ENCODE data around the gene UBE4A.

Gene UBE4A

DNA sequence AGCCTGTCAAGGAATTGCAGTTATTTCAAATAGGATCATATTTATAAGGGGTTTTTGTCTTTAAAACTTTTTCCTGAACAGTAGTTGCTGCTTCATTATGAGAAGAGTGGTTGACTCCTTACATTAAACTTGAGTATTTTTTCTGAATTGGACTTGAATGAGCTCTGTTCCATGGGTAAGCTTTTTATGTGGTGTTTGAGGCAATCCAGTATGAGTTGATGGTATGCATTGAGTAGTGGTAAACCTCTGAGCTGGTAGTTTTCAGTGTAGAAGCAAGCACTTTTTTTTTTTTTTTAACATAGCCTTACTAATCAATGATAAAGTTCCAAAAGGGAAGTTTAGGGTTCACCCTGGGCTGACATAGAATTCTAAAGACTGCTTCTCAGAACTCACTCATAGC, 80.2 kb downstream of the UBE4A start:
- H3K4me3 ChIP-seq (ENCODE audit: low read depth, low read length) = no peak overlapping the region
- TF ChIP-seq, protein P1, sequence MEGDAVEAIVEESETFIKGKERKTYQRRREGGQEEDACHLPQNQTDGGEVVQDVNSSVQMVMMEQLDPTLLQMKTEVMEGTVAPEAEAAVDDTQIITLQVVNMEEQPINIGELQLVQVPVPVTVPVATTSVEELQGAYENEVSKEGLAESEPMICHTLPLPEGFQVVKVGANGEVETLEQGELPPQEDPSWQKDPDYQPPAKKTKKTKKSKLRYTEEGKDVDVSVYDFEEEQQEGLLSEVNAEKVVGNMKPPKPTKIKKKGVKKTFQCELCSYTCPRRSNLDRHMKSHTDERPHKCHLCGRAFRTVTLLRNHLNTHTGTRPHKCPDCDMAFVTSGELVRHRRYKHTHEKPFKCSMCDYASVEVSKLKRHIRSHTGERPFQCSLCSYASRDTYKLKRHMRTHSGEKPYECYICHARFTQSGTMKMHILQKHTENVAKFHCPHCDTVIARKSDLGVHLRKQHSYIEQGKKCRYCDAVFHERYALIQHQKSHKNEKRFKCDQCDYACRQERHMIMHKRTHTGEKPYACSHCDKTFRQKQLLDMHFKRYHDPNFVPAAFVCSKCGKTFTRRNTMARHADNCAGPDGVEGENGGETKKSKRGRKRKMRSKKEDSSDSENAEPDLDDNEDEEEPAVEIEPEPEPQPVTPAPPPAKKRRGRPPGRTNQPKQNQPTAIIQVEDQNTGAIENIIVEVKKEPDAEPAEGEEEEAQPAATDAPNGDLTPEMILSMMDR (IDR thresholded peaks at IDR 0.05; ENCODE audit: low read depth, low read length) = no peak

DNA sequence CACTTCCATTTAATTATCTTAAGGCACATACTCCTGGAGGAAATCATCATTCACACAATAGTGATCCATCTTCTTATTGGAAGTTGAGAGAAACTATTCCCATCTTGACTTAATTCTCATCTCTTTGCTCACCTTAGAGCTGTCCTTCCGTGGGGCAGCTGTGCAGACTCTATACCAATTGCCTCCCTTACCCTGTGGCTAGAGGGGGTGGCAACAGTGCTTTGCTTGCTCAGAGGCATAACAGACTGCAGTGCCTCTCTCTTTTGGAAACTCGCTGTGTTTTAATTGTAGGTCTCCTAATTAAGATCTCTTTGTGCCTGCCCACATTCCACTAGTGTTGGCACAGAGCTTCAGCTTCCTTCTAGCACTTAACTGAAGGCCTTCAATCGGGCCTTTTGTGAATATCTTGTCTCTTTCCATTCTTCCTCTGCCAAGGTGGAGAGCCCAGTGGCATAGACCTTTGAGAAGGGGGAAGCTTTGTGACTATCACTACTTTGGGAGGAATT, 82.4 kb downstream of the UBE4A start:
- TF ChIP-seq, protein P1 (IDR thresholded peaks at IDR 0.05; ENCODE audit: low read depth, low read length) = no peak
- no peak overlapping the region for H3K4me3 ChIP-seq (ENCODE audit: low read depth, low read length)

DNA sequence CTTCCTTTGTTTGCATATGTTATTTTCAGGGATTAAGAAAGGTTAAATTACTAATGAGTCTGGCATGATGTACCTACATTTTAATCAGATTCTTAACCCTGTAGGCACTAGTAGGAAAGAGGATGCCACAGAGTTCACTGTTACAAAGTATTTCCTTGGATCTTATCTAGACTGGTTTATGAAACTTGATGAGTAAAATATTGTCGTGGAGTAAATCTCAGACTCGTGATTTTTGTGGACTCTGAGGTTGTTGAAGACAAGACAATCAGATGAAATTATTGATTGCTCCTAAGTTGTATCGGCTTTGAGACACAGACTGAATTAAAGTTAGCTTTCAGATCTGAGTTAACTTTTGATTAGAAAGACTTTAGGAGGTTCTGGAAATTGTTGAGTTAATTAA, 82.9 kb downstream of the UBE4A start:
- no peak overlapping the region for H3K4me3 ChIP-seq (ENCODE audit: low read depth, low read length)
- TF ChIP-seq, protein P1 (IDR thresholded peaks at IDR 0.05; ENCODE audit: low read depth, low read length) = no peak

DNA sequence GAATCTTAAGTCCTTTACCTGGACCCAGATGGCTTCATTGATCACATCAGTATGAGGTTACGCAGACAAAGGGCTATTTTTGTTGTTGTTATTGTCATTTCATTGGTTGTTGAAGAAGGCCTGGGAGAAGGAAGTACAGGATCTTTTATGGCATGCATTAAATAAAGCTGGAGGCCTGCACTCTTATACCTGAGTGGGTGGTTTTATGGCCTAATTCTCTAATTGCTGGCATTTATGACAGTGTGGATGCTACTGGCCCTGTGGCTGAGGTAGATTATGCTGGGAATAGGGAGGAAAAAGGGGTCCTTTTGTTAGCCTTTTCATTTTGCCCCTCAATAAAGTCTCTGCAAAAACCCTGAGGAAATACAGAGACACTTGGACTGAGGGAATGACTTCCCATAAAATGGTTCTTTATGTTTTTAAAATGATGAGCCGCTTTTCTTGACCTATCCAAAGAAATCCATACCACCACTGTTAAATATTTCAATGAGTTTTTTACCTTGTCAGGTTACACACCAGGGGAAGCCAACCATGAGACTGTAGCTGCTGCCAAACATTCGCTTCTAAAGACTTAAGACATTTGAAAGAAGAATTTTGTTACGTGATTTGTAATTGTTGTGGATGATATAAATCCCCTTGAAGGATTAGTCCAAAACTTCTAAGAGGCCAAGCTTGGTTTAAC, 83.6 kb downstream of the UBE4A start:
- no peak overlapping the region for H3K4me3 ChIP-seq (ENCODE audit: low read depth, low read length)
- TF ChIP-seq, protein P1 (IDR thresholded peaks at IDR 0.05; ENCODE audit: low read depth, low read length) = no peak

DNA sequence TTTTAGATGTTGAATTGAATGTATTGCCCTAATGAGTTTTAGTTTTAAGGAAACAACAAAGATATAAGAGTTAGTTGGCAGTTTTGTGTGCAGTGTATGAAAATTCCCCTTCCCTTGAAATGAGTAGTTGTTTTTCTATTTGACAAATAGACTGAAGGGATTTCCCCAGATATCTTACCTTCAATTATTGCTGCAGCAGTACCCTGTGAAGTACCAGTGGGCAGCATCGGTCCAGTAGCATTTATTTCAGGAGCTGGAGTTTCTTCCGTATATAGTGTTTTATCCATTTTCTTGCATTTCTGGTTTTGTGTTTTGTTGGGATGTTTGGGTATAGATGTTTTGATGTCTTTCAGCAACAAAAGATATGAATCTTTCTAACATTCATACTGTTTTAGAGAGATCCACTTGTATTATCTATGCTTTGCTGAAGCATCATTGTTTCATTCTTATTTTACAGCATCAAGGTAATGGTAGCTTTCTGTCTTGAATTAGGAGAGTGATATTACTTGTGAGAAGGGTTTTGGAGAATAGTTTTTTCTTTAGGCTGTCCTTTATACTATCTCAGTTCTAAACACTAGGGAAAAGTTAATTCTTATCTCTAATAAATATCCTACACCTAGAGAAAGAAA, 84.3 kb downstream of the UBE4A start:
- TF ChIP-seq, protein P1 (IDR thresholded peaks at IDR 0.05; ENCODE audit: low read depth, low read length) = no peak
- no peak overlapping the region for H3K4me3 ChIP-seq (ENCODE audit: low read depth, low read length)

DNA sequence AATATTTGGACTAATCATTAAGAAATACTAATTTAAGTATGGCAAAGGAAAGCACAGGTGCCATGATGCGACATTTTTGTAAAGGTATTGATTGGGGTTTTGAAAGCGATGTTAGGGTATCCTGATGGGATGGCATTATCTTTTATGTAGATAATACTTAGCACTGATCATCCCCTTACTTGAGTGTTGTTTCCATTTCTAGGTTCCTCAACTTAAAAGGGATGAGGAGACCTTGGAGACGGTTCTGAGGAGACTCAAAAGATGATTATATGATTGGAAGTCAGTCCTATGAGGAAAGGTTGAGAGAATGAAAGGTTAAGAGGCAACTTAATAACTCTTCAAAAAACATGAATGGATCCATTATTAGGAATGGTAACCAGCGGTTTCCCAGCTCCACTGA, 88.0 kb downstream of the UBE4A start:
- TF ChIP-seq, protein P1 (IDR thresholded peaks at IDR 0.05; ENCODE audit: low read depth, low read length) = no peak
- H3K4me3 ChIP-seq (ENCODE audit: low read depth, low read length) = no peak overlapping the region

DNA sequence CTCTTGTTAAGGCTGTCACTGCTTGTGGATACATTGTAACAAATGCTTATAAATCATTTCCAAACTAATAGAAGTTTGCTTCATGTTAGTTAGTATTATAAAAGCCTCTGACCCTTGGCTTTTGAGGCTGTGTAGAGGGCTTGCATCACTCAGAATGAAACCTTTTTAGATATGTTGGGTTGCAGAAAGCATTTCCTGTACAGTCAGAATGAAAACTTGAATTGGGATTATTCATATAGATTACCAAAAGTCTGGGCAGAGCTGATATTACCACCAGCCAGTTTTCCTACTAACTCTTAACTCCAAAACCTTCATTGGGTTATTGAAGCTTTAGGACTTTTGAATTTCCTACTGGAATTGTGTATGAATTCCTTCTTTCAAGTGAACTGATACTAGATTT, 88.9 kb downstream of the UBE4A start:
- H3K4me3 ChIP-seq (ENCODE audit: low read depth, low read length) = no peak overlapping the region
- TF ChIP-seq, protein P1 (IDR thresholded peaks at IDR 0.05; ENCODE audit: low read depth, low read length) = no peak
